CD4-positive, alpha-beta T cell treated with Interleukin-10 for 1 hour (primary cell): ENCODE data around the gene IPO13.

Source experiments
- DNase-seq: peaks from one replicate; pipeline ENCODE4 v3.0.0-alpha.2; 2020

Gene IPO13

DNA sequence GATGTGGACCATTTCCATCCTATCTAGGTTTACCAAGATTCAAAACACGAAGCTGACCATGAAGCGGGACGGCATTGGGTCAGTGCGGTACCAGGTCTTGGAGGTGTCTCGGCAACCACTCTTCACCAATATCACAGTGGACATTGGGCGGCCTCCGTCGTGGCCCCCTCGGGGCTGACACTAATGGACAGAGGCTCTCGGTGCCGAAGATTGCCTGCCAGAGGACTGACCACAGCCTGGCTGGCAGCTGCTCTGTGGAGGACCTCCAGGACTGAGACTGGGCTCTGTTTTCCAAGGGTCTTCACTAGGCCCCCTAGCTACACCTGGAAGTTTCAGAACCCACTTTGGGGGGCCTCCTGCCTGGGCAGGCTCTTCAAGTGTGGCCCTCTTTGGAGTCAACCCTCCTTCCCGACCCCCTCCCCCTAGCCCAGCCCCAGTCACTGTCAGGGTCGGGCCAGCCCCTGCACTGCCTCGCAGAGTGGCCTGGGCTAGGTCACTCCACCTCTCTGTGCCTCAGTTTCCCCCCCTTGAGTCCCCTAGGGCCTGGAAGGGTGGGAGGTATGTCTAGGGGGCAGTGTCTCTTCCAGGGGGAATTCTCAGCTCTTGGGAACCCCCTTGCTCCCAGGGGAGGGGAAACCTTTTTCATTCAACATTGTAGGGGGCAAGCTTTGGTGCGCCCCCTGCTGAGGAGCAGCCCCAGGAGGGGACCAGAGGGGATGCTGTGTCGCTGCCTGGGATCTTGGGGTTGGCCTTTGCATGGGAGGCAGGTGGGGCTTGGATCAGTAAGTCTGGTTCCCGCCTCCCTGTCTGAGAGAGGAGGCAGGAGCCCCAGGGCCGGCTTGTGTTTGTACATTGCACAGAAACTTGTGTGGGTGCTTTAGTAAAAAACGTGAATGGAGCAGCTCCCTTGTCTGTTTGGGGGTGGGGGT is 43.8 kb downstream of the IPO13 start:
- DNase-seq, result no peak

DNA sequence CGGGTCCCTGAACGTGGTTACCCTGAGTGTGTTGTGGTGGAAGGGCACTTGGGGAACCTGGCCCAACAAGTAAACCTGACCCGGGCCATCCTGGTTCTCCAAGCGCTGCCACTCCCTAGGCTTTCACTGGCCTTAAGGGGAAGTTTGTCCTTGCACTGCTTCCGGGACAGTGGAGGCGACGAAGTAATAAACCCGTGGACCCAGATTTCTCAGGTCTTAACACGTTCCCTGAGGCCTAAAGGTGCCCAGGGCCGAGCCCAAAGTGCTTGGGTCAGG is 44.4 kb downstream of the IPO13 start:
- DNase-seq, result no peak

DNA sequence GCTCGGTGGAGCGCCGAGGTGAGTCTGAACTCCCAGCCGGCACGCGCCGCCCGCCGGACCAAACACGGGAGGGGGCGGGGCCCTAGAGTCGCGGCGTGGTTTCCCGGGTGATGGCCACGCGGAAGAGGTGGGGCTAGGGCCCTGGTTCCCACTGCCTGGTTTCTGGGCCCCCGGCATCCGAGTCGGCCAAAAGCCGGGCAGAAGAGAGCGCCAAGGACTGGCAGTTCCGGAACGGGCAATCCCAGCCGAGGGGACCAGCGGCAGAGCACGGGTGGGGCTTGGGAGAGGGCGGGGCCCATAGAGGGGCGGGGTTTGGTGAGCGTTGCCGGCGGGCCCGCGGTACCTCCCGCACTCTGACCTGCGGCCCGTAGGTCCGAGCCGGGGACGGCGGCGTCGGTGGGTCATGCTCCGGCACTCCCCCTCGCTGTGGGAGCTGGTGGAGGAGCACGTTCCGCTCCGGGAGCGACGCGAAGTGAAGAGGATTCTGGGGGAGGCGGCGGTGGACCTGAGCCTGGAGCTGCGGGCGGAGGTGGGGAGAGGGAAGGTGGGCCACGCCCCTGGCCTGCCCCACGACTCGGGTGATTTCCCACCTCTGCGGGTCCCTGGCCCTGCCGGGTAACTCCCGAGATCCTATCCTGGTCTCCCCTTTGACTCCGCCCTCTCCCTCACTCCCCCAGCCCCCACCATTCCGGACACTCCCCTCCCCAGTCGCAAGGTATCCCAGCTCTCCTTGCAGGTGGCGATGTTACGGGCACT is 44.9 kb downstream of the IPO13 start, which contains the start of gene CCDC24:
Gene CCDC24 (plus strand): TSS at position 124 of the 756 bp plus-strand sequence. CDS start 280 bp downstream, at position 404.
- peak; percentile 81 for DNase-seq

DNA sequence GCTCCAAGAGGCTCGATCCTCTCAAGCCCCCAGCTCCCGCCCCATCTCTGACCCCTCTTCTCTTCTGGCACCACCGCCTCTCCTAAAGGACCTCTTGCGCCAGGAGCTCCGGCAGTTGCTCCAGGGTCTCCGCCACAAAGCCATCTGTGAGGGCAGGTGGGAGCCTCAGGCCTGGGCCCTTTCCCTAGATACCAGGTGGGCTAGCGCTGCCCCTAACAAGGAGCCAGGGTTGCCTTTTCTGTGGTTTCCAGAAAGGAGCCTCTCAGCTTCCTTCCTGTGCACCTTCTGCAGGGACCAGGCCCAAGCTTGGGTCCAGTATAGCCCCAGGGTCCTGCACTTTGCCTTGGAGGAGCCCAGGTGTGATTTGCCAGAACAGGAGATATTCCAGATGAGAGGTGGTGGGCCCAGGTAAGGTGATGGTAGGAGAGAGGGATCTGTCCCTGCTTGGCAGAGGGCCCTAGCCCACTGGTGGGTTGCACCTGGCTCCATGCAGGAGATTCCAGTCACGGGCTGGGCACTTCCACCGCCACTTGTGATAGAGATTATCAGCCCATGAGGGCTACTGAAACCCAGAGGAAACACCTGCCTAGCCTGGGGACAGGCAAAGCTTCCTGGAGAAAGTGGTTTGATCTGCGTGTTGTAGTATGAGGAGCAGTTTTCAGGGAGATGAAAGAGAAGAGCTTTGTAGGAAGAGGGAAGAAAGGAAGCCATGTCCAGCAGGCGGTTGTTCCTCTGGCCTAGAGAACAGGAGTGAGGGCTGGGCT is 45.7 kb downstream of the IPO13 start:
- no peak for DNase-seq

DNA sequence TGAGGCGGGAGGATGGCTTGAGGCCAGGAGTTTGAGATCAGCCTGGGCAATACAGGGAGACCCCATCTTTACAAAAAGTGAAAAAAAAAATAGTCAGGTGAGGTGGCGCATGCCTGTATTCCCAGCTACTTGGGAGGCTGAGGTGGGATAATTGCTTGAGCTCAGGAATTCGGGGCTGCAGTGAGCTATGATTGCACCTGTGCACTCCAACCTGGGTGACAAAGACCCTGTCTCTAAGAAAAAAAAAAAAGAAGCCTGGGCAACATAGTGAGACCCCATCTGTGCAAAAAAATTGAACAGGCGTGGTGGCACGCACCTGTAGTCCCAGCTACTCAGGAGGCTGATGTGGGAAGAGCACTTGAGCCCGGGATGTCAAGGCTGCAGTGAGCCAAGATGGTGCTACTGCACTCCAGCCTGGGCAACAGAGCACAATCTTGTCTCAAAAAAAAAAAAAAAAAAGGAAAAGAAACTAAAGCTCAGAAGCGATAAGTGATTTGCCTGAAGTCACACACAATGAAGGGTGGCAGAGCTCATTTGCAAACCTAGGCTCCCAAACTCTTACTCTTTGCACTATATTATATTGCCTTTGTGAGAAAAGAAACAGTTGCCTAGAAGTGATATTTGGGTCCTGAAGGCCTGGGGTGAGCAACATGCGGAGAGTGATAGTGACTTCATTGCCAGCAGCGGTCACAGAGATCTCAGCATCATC is 46.6 kb downstream of the IPO13 start:
- no peak for DNase-seq

DNA sequence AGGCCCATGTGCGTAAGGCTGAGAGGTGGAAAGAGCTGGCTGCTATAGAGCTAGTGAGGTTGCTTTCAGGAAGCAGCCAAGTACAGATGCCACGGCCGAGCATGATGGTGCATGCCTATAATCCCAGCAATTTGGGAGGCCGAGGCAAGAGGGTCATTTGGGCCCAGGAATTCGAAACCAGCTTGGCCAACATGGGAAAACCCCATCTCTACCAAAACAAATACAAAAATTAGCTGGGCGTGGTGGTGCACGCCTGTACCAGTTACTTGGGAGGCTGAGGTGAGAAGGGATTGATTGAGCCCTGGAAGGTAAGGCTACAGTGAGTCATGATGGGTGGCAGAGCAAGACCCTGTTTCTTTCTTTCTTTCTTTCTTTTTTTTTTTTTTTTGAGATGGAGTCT is 47.3 kb downstream of the IPO13 start:
- no peak for DNase-seq

DNA sequence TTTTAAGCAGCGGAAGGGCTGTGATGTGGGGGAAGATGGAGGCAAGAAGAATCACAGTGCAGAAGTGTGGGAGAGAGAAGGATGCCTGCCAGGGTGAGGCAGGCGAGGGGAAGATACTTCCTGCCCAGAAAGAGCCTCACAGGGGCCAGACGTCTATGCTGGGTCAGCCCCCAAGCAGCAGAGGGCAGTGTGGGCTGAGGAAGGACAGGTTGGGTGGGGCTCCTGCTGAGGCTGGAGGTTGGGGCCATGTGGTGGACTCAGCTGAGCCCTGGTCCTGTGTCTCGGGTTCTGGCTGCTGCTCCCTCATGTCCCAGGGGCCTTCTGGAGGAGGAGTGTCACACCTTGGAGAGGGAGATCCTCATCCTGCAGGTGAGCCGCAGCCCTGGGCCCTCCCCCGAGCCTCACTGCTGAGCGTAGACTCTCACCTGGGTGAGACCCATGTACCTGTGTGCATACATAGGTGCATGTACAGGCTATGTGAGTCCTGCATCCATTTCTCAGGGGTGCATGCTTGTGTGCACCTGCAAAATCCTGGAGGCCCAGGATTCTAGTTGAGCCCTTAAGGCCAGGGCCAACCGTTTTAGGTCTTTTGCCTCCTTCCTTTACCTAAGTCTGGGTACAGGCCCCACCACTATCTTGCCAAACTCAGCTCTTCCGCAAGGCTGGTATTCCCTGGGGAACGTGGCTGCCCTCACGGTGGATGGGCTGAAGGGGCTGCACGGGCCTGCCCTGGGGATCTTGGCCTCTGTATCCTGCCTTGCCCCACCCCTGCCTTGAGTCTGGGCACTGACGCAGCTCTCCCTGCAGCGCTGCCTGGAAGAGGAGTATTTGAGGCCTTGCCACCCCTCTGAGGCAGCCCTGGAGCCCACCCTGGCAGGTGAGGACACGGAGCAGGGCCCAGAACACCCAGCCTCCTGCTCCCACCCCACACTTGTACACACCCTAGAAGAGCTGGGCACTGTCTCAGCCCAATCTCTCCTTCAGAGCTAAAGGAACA is 48.3 kb downstream of the IPO13 start:
- DNase-seq, result no peak

DNA sequence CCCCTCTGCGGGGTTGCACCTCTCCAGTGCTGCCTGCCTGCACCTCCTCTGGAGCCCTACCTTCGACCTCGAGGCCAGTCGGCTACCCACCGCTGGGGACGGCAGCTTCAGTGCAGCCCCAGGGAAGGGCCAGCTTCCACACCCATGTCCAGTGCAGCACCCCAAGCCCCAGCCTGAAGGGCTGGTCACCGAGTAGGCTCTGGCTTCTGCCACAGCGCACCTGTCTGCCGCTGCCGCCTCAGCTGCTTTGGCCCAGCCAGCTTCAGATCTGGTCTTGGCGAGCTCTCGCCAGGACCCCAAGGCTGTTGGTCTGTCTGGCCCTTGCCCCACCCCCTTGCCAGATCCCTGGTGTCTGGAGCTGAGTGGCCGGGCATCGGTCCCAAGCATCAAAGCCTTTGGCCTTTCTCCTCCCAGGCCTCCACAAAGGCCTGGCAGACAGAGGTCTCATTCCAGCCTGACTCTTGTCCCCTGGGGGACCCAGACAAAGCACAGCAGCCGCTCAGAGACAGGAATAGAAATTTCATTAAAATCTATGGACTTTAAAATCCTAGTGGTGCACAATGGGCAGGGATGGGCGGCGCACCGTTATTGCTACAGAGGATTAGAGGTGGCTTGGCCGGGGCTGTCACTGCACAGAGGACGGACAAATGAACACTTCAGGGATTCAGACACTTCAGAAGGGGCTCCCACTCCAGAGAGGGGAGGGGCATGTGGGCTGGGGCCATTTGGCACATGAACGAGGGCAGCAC is 49.4 kb downstream of the IPO13 start:
- no peak for DNase-seq

DNA sequence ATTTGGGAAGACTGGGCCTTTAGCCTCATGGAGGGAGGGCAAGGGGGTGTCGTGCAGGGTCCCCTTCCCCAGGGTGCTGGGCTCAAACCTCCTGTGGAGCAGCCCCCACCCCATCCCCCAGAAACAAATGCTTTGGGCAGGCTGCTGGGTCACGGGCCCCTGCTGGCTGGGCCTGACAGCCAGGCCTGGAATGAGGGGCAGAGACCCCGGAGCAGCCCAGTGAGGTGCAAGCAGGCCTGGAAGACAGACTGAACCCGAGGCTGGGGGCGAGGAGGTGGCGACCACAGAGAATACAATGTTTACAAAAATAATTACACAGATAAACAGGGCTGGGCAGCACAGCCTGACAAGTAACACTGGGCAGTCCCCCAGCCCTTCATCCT is 50.0 kb downstream of the IPO13 start:
- no peak for DNase-seq

DNA sequence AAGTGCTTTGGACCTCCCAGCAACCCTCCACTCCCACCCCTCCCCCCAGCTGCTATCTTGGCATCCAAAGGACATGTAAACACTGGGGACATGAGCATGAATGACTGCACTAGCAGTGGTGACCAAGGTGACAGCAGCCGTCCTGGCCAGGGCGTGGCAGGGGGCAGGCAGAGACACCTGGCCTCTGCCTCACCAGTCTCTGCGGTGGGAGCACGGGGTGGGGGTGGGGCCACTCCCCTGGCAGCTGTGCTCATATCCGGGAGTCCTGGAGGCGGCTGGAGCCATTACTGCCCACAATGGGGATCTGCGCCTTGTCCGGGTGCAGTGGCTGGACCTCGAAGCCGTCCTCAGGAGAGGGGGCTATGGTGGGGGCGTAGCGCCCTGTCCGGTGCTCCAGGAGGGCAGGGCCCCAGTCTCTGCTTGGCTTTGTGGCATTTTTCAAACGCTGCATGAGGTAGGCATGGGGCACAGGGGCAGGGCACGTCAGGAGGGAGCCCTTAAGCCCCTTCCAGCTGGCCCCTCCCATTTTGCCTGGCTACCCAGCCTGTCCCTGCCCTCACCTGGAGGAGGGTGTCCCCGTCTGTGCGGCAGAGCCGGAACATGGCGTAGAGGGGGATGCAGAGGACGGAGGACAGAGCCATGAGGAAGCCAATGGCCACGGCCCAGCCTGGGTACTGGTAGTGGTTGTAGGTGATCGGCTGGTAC is 50.7 kb downstream of the IPO13 start:
- DNase-seq, result no peak

DNA sequence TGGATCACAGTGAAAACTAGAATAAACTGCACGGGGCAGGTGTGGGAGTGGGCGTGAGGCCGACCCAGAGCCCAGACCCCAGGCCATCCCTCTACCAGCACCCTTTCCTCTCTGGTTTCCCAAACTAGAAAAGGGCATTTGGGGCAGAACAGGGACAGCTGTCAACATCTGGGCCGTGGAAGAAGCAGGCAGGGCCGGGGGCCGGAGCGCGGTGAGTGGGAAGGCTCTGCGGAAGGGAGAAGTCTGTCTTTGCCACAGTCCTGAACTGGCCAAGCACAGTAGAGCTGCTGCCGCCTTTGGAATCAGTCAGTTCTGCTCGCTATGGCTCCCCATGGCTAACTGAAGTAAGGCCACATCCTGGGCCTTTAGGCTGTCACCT is 51.2 kb downstream of the IPO13 start:
- no peak for DNase-seq

DNA sequence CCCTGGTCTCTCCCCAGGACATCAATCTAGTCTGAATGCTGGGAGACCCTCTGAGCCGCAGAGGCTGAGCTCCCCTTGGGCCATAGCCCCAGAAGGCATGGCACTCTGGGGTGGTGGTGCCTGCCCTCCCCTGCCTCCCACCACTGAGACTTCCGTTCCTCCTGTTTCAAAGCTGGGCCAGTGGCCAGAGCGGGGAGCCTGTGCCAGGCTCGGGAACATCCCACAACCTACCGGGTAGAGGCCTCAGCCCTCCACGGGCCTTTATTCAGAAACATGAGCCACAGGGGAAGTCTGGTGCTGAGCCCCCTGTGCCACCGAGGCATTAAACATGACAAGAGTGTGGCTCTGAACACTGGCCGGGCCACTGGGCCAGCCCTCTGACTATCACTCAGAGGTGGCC is 52.7 kb downstream of the IPO13 start:
- DNase-seq, result no peak

DNA sequence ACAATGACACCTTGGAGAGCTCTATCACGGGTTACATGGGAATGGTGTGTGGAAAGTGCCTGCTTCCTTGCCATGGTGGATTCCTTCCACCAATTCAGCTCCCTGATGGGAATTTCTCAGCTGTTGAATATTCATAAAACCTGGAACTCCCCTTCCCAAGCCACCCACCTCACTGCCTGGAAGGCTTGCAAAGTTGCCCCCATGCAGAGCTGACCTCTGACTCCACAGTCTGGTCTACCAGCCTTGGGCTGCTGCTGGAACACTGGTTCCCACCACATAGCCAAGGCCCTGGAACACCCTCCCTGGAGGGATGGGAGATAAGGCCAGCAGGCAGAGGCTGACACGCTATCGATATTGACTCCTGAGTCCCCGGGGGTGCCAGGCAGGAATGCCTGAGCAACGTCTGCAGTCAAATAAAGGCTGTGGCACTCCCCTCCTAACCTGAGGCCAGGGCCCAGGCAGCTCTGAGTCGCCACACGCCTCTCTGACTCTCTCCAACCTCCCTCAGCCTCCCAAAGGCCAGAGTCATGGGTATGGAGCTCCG is 53.4 kb downstream of the IPO13 start:
- DNase-seq, result no peak

DNA sequence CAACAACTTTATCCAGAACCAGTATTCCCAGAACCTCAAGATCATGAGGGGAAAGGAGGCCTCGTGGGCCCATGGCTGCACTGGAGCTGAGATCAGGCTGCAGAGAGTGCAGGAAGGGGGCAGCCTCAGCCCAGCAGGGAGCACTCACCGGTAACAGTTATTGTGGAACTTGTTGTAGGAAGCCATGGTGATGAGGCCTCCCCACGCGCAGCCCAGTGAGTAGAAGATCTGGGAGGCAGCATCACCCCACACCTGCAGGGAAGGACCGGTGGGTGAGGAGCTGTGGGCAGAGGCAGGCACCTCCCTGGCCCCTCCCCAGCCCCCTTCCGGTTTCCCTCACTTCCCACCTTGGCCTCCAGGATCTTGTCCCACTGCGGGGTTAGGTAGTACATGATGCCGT is 55.4 kb downstream of the IPO13 start:
- no peak for DNase-seq

DNA sequence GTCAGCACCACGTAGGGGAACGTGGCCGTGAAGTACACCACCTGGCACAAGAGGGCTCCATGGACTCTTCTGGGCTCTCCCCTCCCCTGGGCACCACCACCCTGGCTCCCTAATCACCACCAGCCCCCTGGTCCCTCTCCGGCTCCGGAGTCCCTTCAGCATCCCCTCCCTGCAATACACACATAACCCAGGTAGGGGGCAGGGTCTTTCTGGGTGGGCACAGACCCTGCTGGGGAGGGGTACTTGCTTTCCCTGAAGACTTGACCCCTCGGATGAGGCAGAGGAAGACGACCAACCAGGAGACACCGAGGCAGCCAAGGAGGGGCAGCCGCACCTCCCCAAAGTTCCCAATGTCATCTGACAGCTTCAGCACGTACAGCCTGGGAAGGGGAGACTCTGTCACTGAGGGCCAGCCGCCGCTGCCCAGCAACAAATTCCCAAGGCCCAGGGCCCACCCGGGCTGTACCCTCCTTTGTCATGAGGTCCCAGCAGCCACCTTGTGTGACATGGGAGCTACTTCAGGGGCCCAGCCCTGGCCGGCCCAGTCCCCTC is 55.9 kb downstream of the IPO13 start:
- DNase-seq, result no peak

DNA sequence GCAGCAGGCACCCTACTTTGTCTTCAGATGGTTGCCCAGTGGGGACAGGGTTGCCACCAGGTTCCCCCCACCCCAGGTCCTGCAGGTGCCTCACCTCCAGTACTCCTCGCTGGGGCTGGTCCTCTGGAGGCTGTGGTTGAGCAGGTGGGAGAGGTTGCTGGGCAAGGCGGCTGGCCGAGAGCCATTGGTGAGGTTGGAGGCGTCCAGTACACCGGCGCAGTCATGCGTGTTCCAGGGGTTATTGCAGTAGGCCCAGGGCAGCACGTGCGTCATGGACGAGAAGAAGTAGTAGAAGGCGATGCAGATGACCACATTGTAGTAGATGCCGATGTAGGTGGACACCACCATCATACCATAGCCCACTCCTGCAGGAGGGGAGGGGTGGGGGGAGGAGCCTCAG is 61.5 kb downstream of the IPO13 start:
- no peak for DNase-seq

DNA sequence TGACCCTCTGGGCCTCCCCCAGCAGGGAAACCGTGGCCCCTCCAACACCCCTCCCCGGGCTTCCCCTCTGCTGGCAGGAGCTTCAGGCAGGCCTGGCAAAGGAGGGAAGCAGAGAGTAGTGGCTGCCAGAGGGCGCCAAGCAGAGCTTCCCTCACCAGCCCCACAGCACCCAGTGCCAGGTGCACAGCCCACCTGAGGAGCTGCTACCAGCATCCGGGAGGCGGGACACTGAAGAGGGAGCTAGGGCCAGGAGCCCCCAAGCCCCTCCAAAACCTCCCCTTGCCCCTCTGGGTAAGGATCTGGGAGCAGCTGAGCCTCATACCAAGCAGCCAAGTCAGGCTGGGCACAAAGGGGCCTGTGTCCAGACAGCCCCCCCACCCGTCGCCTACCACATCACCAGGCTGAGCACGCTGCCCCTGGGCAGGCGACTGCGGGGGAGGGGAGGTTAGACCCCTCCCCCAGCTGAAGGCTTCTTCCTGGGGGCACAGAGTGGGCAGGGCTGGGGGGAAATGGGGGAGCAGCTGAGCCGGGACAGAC is 64.3 kb downstream of the IPO13 start:
- DNase-seq, result no peak

DNA sequence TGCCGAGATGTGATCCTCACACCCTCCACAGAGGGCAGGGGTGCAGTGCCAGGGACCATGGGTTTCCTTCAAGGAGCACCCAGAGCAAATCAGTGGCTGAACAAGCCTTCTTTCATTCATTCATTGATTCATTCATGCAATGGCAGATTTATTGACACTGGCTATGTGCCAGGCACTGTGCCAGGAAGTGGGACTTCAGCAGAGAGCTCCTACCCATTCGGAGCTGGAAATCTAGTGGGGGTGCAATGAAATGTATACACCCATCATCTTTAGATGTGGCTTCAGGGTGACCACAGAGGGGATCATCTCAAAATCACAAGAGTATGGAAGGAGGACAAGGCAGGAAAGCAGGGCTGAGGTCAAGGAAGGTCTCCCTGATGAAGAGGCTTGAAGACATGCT is 65.7 kb downstream of the IPO13 start:
- DNase-seq, result no peak

DNA sequence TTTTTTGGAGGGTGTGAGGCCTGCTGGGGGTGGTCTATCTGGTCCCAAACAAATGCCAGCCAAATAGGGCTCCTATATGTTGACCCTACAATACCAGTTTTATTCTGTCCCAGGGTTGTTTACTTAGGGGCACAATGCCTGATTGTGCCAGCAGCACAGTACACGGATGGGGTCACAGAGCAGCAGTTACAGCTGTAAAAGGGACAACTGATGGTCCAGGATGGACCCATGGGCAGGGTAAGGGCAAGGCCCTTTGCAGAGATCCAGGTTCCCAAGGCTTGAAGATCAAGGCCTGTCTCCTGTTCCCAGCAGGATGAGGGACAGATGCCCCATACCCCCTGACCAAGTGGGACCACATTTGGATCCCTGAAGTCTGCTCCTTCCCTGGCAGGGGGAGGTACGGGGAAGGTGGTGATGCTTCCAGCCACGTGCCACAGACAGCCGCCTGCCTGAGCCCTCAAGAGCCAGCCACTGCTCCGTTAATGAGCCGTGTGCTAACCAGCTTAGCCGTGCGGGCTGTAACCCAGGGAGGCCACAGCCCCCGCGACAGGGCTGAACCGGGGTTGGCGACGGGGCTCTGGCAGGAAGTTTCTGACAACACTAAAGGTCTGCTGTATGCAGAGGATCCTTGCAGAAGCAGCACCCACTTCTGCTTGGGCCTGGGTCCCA is 66.3 kb downstream of the IPO13 start:
- DNase-seq, result no peak
